ENCODE data around the gene SLC4A4.

The SLC4A4 gene

GRCh38 chr4:71338846-71339593 lies at the start of gene SLC4A4:
TSS of gene SLC4A4 (plus strand) at chr4:71339020.
- no peak for DNase-seq (ENCODE audit: low read depth, low spot score)

- no peak for DNase-seq (ENCODE audit: low read depth, low spot score)
These were observed 48.7 kb upstream of the SLC4A4 start for GRCh38 chr4:71290074-71290473.

- no peak for DNase-seq (ENCODE audit: low read depth, low spot score)
These were observed 48.3 kb upstream of the SLC4A4 start for GRCh38 chr4:71290476-71290875.

GRCh38 chr4:71292228-71292627 lies 46.6 kb upstream of the SLC4A4 start:
- DNase-seq (ENCODE audit: low read depth, low spot score), result no peak

- DNase-seq (ENCODE audit: low read depth, low spot score), result no peak
These were observed 45.1 kb upstream of the SLC4A4 start for GRCh38 chr4:71293705-71294104.

- no peak for DNase-seq (ENCODE audit: low read depth, low spot score)
These were observed 44.5 kb upstream of the SLC4A4 start for GRCh38 chr4:71294301-71294700.

GRCh38 chr4:71296945-71297344 lies 41.9 kb upstream of the SLC4A4 start:
- no peak for DNase-seq (ENCODE audit: low read depth, low spot score)

- no peak for DNase-seq (ENCODE audit: low read depth, low spot score)
These were observed 38.5 kb upstream of the SLC4A4 start for GRCh38 chr4:71300362-71300761.

- DNase-seq (ENCODE audit: low read depth, low spot score), result no peak
These were observed 37.9 kb upstream of the SLC4A4 start for GRCh38 chr4:71300964-71301363.

GRCh38 chr4:71303287-71303686 lies 35.5 kb upstream of the SLC4A4 start:
- no peak for DNase-seq (ENCODE audit: low read depth, low spot score)

- DNase-seq (ENCODE audit: low read depth, low spot score), result no peak
These were observed 35.0 kb upstream of the SLC4A4 start for GRCh38 chr4:71303850-71304249.

GRCh38 chr4:71304289-71304850 lies 34.5 kb upstream of the SLC4A4 start:
- no peak for DNase-seq (ENCODE audit: low read depth, low spot score)

- no peak for DNase-seq (ENCODE audit: low read depth, low spot score)
These were observed 31.1 kb upstream of the SLC4A4 start for GRCh38 chr4:71307729-71308128.

GRCh38 chr4:71322425-71322824 lies 16.4 kb upstream of the SLC4A4 start:
- DNase-seq (ENCODE audit: low read depth, low spot score), result no peak

GRCh38 chr4:71333368-71333767 lies 5.5 kb upstream of the SLC4A4 start:
- DNase-seq (ENCODE audit: low read depth, low spot score), result no peak

- DNase-seq (ENCODE audit: low read depth, low spot score), result no peak
These were observed 4.9 kb upstream of the SLC4A4 start for GRCh38 chr4:71333960-71334359.

- no peak for DNase-seq (ENCODE audit: low read depth, low spot score)
These were observed 4.3 kb upstream of the SLC4A4 start for GRCh38 chr4:71334465-71334882.

GRCh38 chr4:71343670-71344466 lies 5.0 kb downstream of the SLC4A4 start:
- DNase-seq (ENCODE audit: low read depth, low spot score), result no peak

GRCh38 chr4:71346710-71347109 lies 7.9 kb downstream of the SLC4A4 start:
- no peak for DNase-seq (ENCODE audit: low read depth, low spot score)

GRCh38 chr4:71348586-71348985 lies 9.8 kb downstream of the SLC4A4 start:
- no peak for DNase-seq (ENCODE audit: low read depth, low spot score)

- no peak for DNase-seq (ENCODE audit: low read depth, low spot score)
These were observed 16.2 kb downstream of the SLC4A4 start for GRCh38 chr4:71355045-71355444.

GRCh38 chr4:71355971-71356370 lies 17.2 kb downstream of the SLC4A4 start:
- no peak for DNase-seq (ENCODE audit: low read depth, low spot score)
